Embryonic facial prominence (tissue), 1 donor: ENCODE results near the gene ANK3.

ENCODE experiments used
- DNase-seq: peaks from one replicate; pipeline ENCODE4 v3.0.0-alpha.2; 2016; ENCODE audit errors: extremely low spot score

The ANK3 gene

GRCh38 chr10:60346661-60347060, 43.0 kb downstream of the ANK3 start:
- DNase-seq = no peak

- DNase-seq = no peak
Observed at GRCh38 chr10:60343254-60343653, 46.4 kb downstream of the ANK3 start.

- no peak for DNase-seq
Observed at GRCh38 chr10:60341969-60342368, 47.7 kb downstream of the ANK3 start.

- no peak for DNase-seq
Observed at GRCh38 chr10:60340973-60341372, 48.7 kb downstream of the ANK3 start.

DNA sequence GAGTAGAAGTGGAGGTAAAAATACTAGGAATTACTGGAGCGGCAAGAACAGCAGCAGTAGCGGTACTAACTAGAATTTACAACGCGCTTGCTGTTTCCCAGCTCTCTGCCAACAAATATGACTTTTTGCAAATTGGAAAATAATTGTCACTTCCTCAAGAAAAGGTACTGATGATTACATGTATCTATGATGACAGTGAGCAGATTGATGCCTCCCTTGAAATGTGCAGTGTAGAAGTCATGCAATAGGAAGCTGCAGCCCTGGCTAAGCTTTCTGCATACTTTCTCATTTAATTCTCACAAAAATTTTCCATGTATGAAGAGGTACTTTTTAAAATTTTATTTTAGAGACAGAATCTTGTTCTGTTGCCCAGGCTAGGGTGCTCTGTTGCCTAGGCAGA, 49.9 kb downstream of the ANK3 start:
- no peak for DNase-seq

GRCh38 chr10:60338786-60339185, 50.9 kb downstream of the ANK3 start:
- DNase-seq = no peak

- DNase-seq = no peak
Observed at GRCh38 chr10:60338002-60338564, 51.6 kb downstream of the ANK3 start.

- no peak for DNase-seq
Observed at GRCh38 chr10:60336901-60337630, 52.6 kb downstream of the ANK3 start.

DNA sequence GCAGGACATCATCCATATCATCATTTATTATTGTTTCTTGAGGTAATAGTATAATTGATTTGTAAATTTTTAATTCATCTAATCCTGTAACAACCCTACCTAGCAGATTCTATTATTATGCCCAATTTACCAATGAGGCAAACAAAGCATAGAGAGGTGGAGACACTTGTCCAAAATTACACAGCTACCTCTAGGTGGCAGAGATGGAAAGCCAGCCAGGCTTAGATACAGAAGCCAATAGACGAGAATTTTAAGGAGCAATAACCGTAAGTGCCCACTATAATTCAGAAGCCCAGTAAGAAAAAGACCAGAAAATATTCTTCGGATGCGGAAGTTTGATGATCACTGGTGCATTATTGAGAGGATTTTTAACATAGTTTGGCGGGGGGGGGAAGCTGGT, 54.0 kb downstream of the ANK3 start:
- no peak for DNase-seq

GRCh38 chr10:60334991-60335390, 54.7 kb downstream of the ANK3 start:
- no peak for DNase-seq

- no peak for DNase-seq
Observed at GRCh38 chr10:60332371-60332770, 57.3 kb downstream of the ANK3 start.

DNA sequence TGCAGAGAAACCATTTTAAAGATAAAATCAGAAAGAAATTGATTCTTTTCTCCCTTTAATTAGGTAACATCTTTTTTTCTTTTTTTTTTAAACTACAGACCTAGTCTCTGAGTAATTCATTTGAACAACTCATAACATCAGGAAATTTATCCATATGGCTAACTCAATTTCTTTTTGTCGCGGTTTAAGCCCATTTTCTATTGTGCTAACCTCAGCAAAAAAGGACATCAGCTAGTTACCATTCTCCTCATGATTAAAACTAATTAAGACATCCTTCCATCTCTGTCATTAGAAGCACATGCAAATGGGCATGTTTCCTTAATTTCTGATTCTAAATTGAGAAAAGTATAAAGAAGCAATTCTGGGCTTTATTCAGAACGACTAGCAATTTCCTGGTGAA, 57.8 kb downstream of the ANK3 start:
- DNase-seq = no peak

DNA sequence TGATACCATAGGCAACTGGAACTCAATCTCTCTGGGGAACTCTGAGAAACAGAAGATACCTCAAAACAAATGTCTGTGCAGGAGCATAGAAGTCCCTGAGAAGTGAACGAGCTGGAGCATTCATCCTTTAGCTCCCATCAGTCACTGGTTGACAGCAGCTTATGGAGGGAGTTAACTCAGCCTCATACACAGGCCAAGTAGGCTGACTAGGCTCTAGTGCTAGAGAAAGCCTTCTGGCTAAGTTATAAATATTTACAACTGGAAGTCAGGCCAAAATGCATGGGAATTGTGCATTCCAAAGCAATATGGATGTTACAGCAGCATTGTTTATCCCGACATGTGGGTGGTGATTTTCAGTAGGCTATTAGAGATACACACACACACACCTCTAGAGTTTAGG, 66.5 kb downstream of the ANK3 start:
- no peak for DNase-seq

GRCh38 chr10:60320666-60321065, 69.0 kb downstream of the ANK3 start:
- no peak for DNase-seq

- DNase-seq = no peak
Observed at GRCh38 chr10:60316029-60316428, 73.6 kb downstream of the ANK3 start.

DNA sequence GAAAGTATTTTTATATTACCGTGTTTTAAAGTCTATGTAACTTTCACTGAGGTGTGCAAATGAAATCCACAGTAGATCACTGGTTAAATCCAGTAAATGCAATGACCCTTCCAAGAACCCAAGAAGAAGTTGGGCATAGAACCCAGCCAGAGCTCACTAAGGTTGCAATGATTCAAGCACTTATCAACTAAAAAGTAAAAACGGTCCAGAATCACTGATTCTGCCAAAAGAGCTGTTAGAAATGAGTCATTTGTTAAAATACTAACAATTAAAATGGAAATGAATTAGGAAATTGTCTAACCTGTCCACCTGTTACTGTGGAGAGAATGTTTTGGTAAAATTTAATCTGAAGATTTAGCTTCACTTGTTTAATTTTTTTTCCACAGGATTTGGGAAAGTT, 74.4 kb downstream of the ANK3 start:
- DNase-seq = no peak

DNA sequence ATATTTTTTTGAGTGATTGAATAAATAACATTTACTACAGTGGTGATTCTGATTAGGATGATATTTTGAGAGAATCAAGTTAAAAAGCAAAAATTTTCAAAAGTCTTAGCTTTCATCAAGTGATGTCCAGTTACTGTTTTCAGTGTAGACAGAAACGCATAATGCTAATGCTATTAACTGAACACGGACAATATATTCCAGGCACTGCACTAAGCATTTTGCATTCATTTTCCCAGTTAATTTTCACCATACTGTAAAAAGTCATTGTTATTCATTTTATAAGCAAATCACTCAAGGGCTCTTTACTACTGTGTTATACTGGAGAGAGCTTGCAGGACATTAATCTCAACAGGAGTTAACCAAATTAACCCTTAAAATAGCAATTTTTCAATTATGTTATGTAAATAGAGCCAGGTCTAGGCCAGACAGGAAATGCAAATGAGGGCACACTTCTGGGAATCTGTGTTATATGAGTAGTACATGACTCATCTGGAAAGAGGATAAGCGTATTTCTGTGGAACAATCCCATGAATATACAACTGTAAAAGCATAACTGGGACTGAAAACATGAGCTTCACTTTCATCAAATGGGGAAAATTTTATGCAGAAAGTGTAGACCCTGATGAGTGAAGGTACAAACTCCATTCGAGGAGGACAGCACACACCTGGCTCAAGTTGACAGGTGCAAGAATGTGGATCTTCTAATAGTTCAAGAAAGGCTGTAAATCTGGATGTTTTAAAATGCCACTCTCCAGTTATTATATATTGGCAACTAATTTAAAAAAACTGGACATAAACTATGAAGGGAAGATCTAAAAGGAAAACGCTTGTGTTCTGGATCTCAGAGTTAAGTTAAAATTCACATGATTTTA, 75.4 kb downstream of the ANK3 start:
- no peak for DNase-seq

DNA sequence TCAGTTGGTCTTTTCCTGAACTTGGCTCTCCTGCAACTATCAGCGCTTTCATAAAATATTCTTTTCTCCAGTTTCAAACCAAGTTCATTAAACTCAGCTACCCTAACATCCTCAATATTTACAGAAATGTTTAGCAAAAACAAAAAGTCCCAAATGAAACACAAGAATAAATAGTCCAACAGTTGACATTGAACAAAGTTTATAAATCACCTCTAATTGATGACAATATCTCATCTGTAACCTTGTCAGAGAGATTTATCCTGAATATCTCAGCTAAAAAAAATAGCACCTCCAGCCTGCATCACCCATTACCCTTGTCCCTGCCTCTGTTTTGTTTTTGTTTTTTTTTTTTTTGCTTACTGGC, 76.1 kb downstream of the ANK3 start:
- no peak for DNase-seq

DNA sequence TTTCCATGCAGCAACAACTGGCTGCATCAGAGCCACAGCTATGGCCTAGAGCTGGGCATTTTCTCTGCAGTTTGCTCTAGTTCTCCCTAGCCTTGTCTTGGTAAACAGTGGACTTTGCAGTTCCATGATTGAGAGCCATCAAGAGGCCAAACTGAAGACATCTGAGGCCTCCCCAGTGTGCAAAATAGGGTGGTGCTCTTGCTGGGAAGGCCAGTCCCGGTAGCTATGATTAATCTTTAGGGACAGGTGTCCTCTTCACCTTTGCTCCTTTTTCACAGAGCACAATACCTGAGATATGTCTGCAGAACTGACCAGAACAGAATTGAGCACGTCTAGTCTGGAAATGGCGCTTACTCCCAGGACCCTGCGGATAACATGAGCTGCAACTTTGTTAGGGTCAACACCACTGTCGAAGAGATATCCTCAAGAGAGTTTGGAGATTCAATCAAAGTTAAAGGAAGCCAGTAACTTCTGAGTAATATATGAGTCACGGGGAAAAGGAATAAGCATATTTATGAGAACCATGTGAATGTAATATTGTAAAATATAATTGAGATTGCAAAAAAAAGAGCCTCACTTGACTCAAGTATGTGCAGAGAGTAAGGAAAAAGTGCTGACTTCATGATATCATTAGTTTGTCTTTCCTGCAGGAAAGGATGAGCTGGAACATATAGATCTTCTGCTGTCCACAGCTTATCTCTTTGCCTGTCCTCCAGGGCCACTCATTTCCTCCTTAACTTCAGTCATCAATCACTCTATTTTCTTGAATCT, 76.7 kb downstream of the ANK3 start:
- DNase-seq = no peak

GRCh38 chr10:60311821-60312220, 77.9 kb downstream of the ANK3 start:
- no peak for DNase-seq

DNA sequence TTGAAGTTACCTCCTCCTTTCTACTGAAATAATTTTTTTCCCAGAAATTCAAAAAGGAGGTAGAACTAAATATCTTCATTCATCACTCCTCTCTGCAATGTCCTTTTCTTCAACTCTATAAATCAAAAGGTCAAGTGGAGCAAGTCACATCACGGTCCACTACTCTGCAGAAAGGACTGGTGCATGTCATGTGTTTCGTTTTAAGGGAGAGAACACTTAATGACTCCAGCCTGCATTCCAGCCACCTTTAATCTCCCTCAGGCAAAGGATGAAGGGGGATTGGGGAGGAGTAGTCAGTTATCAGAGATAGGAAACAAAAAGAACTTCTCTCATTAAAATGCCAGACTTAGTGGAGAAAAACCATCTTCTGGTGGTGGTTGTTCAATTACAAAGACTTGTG, 78.9 kb downstream of the ANK3 start:
- DNase-seq = no peak

DNA sequence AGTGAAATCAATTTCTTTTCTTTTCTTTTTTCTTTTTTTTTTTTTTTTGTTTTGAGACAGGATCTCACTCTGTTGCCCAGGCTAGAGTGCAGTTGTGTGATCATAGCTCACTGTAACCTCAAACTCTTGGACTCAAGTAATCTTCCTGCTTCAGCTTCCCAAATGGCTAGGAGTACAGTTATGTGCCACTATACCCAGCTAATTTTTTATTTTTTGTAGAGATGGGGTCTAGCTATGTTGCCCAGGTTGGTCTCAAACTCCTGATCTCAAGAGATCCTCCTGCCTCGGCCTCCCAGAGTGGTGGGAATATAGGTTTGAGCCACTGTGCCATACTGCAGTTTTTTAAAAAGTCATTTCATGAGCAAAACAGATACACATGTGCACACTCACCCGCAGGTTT, 79.8 kb downstream of the ANK3 start:
- DNase-seq = no peak
